Astrocyte (in vitro differentiated cells and primary cell): Measurements from ENCODE around the gene INO80B.

Experiments used
- EZH2 ChIP-seq: IDR thresholded peaks from 2 replicates; pipeline ENCODE4 v1.6.1; 2012; ENCODE audit warnings: mild to moderate bottlenecking, low read length, inconsistent platforms; ENCODE audit not compliant: insufficient read depth
- TF ChIP-seq, protein P1 (sequence below): IDR thresholded peaks from 2 replicates; pipeline ENCODE4 v1.5.1; 2011; ENCODE audit warnings: low read depth, mild to moderate bottlenecking, inconsistent platforms, low read length, moderate library complexity; ENCODE audit not compliant: insufficient read depth

DNA sequence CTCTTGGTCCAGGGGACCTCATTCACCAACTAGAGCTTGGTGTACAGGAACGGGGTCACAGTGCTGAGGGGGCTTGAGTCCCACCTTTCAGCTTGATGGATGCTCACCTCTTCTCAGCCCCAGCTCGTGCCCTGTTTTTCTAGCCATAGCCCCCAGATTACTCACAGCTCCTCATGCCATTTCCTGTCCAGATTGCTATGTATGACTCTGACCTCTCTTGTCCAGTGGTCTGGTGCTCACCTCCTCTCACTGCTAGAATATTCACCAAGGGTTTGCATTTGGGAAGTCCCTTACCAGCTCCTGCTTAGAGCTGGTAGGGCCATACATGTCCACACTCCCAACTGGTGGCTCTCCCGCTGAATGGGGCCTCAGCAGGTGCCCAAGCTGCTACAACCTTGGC lies 38.7 kb downstream of the INO80B start:
- TF ChIP-seq, protein P1, sequence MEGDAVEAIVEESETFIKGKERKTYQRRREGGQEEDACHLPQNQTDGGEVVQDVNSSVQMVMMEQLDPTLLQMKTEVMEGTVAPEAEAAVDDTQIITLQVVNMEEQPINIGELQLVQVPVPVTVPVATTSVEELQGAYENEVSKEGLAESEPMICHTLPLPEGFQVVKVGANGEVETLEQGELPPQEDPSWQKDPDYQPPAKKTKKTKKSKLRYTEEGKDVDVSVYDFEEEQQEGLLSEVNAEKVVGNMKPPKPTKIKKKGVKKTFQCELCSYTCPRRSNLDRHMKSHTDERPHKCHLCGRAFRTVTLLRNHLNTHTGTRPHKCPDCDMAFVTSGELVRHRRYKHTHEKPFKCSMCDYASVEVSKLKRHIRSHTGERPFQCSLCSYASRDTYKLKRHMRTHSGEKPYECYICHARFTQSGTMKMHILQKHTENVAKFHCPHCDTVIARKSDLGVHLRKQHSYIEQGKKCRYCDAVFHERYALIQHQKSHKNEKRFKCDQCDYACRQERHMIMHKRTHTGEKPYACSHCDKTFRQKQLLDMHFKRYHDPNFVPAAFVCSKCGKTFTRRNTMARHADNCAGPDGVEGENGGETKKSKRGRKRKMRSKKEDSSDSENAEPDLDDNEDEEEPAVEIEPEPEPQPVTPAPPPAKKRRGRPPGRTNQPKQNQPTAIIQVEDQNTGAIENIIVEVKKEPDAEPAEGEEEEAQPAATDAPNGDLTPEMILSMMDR, result no peak
- TF ChIP-seq EZH2, result no peak
